Mammary epithelial cell (primary cell): ENCODE data around the gene KIF26A.

Experiments
- CTCF ChIP-seq, 2 donors: IDR thresholded peaks in 1 of 2; conservative IDR thresholded peaks in 1 of 2; 2 replicates each; pipeline ENCODE4 v1.5.1; 2011 to 2012; ENCODE audit warnings: inconsistent platforms in 2 of 2, low read length in 2 of 2, mild to moderate bottlenecking in 2 of 2, control low read depth in 1 of 2, low read depth in 1 of 2; ENCODE audit not compliant: insufficient read depth in 1 of 2; ENCODE audit errors: extremely low read depth in 1 of 2
- EZH2 ChIP-seq: IDR thresholded peaks from 2 replicates; pipeline ENCODE4 v1.6.1; 2012; ENCODE audit warnings: low read length, inconsistent platforms, borderline replicate concordance

GRCh38 chr14:104105822-104106470 is 32.4 kb upstream of the KIF26A start:
- no peak for TF ChIP-seq CTCF (conservative IDR thresholded peaks at IDR 0.05 in 1 of 2, IDR thresholded peaks at IDR 0.05 in 1 of 2; ENCODE audit: extremely low read depth in 1 of 2, insufficient read depth in 1 of 2, low read depth in 1 of 2, low read length in 2 of 2)
- no peak for TF ChIP-seq EZH2
